HL-60/S4 treated with phorbol 12-myristate 13-acetate at 8.2 ng/mL for 4 days and 3 days (cell line): ENCODE results near the gene ARMC8.

Experiments used
- in situ Hi-C: fragments of 300-500 bp; cut with MboI; formaldehyde crosslinking; loops from 2 replicates; pipeline ENCODE4 v1.15.0; 2022; ENCODE audit warnings: low sequenced_read_pairs

The ARMC8 gene

GRCh38 chr3:138199851-138200250 lies 12.8 kb downstream of the ARMC8 start:
- in situ Hi-C loops = no loop called here

- in situ Hi-C loops = no loop called here
Observed at GRCh38 chr3:138200424-138200823, 13.3 kb downstream of the ARMC8 start.

GRCh38 chr3:138202945-138203701 lies 16.0 kb downstream of the ARMC8 start:
- in situ Hi-C loops = no loop called here

- in situ Hi-C loops = no loop called here
Observed at GRCh38 chr3:138203938-138204337, 16.8 kb downstream of the ARMC8 start.

GRCh38 chr3:138205527-138205926 lies 18.4 kb downstream of the ARMC8 start:
- in situ Hi-C loops = no loop called here

GRCh38 chr3:138206196-138206595 lies 19.1 kb downstream of the ARMC8 start:
- in situ Hi-C loops = no loop called here

- in situ Hi-C loops = no loop called here
Observed at GRCh38 chr3:138210528-138210927, 23.4 kb downstream of the ARMC8 start.

GRCh38 chr3:138213398-138214085 lies 26.4 kb downstream of the ARMC8 start:
- in situ Hi-C loops = no loop called here

GRCh38 chr3:138219255-138219654 lies 32.2 kb downstream of the ARMC8 start:
- in situ Hi-C loops = no loop called here

GRCh38 chr3:138220242-138220641 lies 33.1 kb downstream of the ARMC8 start:
- in situ Hi-C loops = no loop called here

GRCh38 chr3:138220788-138221187 lies 33.7 kb downstream of the ARMC8 start:
- in situ Hi-C loops = no loop called here

- in situ Hi-C loops = no loop called here
Observed at GRCh38 chr3:138222131-138222941, 35.2 kb downstream of the ARMC8 start.

GRCh38 chr3:138222942-138223287 lies 35.8 kb downstream of the ARMC8 start:
- in situ Hi-C loops = no loop called here

- in situ Hi-C loops = no loop called here
Observed at GRCh38 chr3:138227650-138228049, 40.5 kb downstream of the ARMC8 start.

- in situ Hi-C loops = no loop called here
Observed at GRCh38 chr3:138230525-138230924, 43.4 kb downstream of the ARMC8 start.

- in situ Hi-C loops = no loop called here
Observed at GRCh38 chr3:138232705-138233364, 45.7 kb downstream of the ARMC8 start.

- in situ Hi-C loops = no loop called here
Observed at GRCh38 chr3:138234401-138235179, 47.5 kb downstream of the ARMC8 start.

- in situ Hi-C loops = no loop called here
Observed at GRCh38 chr3:138238711-138239110, 51.6 kb downstream of the ARMC8 start.

GRCh38 chr3:138241061-138241460 lies 54.0 kb downstream of the ARMC8 start:
- in situ Hi-C loops = no loop called here

GRCh38 chr3:138241676-138242075 lies 54.6 kb downstream of the ARMC8 start:
- in situ Hi-C loops = no loop called here
